Endodermal cell (in vitro differentiated cells): ENCODE results near the gene GNAZ. TPM values are rescaled to one million over a fixed set of nuclear protein-coding genes. Genes with fewer than 3 reads are reported as not detected.

ENCODE experiments used
- DNase-seq: peaks from one replicate; pipeline ENCODE4 v3.0.0-alpha.2; 2017
- H3K27ac ChIP-seq: 2 replicates; pipeline ENCODE4 v1.5.1; 2013; ENCODE audit warnings: mild to moderate bottlenecking, low read depth, low read length, moderate library complexity
- H3K27me3 ChIP-seq: 2 replicates; pipeline ENCODE4 v1.6.1; 2013; ENCODE audit warnings: mild to moderate bottlenecking, low read length, moderate library complexity; ENCODE audit not compliant: insufficient read depth, control insufficient read depth, poor library complexity, severe bottlenecking
- H3K36me3 ChIP-seq: 2 replicates; pipeline ENCODE4 v1.7.0; 2013; ENCODE audit warnings: mild to moderate bottlenecking, low read length, moderate library complexity; ENCODE audit not compliant: control insufficient read depth, insufficient read depth
- H3K4me1 ChIP-seq: one replicate; pipeline ENCODE4 v1.7.0; 2013; ENCODE audit warnings: low read length; ENCODE audit not compliant: control insufficient read depth, insufficient read depth
- H3K4me3 ChIP-seq: 2 replicates; pipeline ENCODE4 v1.5.1; 2013; ENCODE audit warnings: mild to moderate bottlenecking, low read length, moderate library complexity
- H3K9ac ChIP-seq: 2 replicates; pipeline ENCODE4 v1.6.1; 2013; ENCODE audit warnings: mild to moderate bottlenecking, low read length, moderate library complexity; ENCODE audit not compliant: poor library complexity, severe bottlenecking; ENCODE audit errors: extremely low read depth
- H3K9me3 ChIP-seq: 2 replicates; pipeline ENCODE4 v1.6.1; 2013; ENCODE audit warnings: mild to moderate bottlenecking, low read length, moderate library complexity; ENCODE audit not compliant: control insufficient read depth
- H3K27ac Mint-ChIP-seq: 2 replicates; pipeline ENCODE4 v1.8.0; 2020; ENCODE audit warnings: mixed read lengths
- H3K27me3 Mint-ChIP-seq: 2 replicates; pipeline ENCODE4 v1.8.0; 2021; ENCODE audit warnings: mild to moderate bottlenecking, mixed read lengths; ENCODE audit not compliant: insufficient read depth
- H3K36me3 Mint-ChIP-seq: 2 replicates; pipeline ENCODE4 v1.8.0; 2020; ENCODE audit warnings: low read depth, mixed read lengths
- H3K4me1 Mint-ChIP-seq: 2 replicates; pipeline ENCODE4 v1.8.0; 2020; ENCODE audit warnings: mixed read lengths
- H3K4me3 Mint-ChIP-seq: 2 replicates; pipeline ENCODE4 v1.8.0; 2020; ENCODE audit warnings: mild to moderate bottlenecking, moderate library complexity, mixed read lengths
- H3K9me3 Mint-ChIP-seq: 2 replicates; pipeline ENCODE4 v1.8.0; 2020; ENCODE audit warnings: mild to moderate bottlenecking, mixed read lengths
- CTCF ChIP-seq: fragments of 200-600 bp; sonication (generic); conservative IDR thresholded peaks from 2 replicates; pipeline ENCODE4 v1.5.0; 2021; ENCODE audit warnings: antibody characterized with exemption, mild to moderate bottlenecking
- WGBS, 2 experiments: methylation state at CpG; one replicate each; pipeline versions ENCODE4 v1.1.5 to v1.1.7; 2013; ENCODE audit warnings: missing lambda C conversion rate in 2 of 2, mixed read lengths in 1 of 2; ENCODE audit not compliant: insufficient coverage in 1 of 2, insufficient read length in 1 of 2; 5-methylcytosine and 5-hydroxymethylcytosine counted together
- total RNA-seq, 2 donors: library from RNA; stranded (reverse); fragmentation: NEBNext Ultra II Directional in 1 of 2; extraction: Animal tissue kit (Norgen Biotek cat#: 25700) in 1 of 2; gene quantifications; 2 replicates in 1 of 2; 3 replicates in 1 of 2; pipeline ENCODE4 v1.2.1, GENCODE V29; 2021

The GNAZ gene
- total RNA-seq, 2 donors from 2014 or later, result 16.7 to 17.9 TPM

- Mint-ChIP-seq H3K4me1 (no peaks in the 10 kb centered on the region), H3K36me3 (no peaks in the 10 kb centered on the region), H3K27ac (no peak overlapping the region), H3K4me3 (no peak overlapping the region), H3K27me3 (no peaks in the 10 kb centered on the region), H3K9me3 (no peaks in the 10 kb centered on the region)
- Histone ChIP-seq H3K4me3 (no peak overlapping the region), H3K27me3 (no peaks in the 10 kb centered on the region), H3K27ac (no peak overlapping the region), H3K9me3 (no peaks in the 10 kb centered on the region), H3K9ac (no peak overlapping the region), H3K36me3 (no peaks in the 10 kb centered on the region), H3K4me1 (no peaks in the 10 kb centered on the region)
- no peak for TF ChIP-seq CTCF
- DNase-seq, result no peak
- WGBS, 2 experiments, result 92 to 94% methylated on average over 13 to 18 of the region's 18 CpGs
These were observed 43.8 kb downstream of the GNAZ start for GRCh38 chr22:23113847-23114720.

GRCh38 chr22:23114721-23115020 lies 44.4 kb downstream of the GNAZ start:
- no peak overlapping the region for H3K9ac ChIP-seq
- TF ChIP-seq CTCF, result no peak
- H3K4me1 ChIP-seq, result no peaks in the 10 kb centered on the region

GRCh38 chr22:23115369-23115768 lies 45.0 kb downstream of the GNAZ start:
- H3K4me1 ChIP-seq, result no peaks in the 10 kb centered on the region
- no peak for DNase-seq
- H3K27me3 ChIP-seq, result no peaks in the 10 kb centered on the region
- no peaks in the 10 kb centered on the region for H3K4me1 Mint-ChIP-seq
- no peaks in the 10 kb centered on the region for H3K9me3 ChIP-seq
- H3K9ac ChIP-seq, result no peak overlapping the region
- no peaks in the 10 kb centered on the region for H3K36me3 ChIP-seq
- TF ChIP-seq CTCF, result no peak
- H3K36me3 Mint-ChIP-seq, result no peaks in the 10 kb centered on the region
- H3K27ac Mint-ChIP-seq, result no peak overlapping the region
- no peaks in the 10 kb centered on the region for H3K27me3 Mint-ChIP-seq
- no peak overlapping the region for H3K4me3 Mint-ChIP-seq
- no peaks in the 10 kb centered on the region for H3K9me3 Mint-ChIP-seq
- 93 to 95% methylated on average over 6 to 7 of the region's 7 CpGs for WGBS, 2 experiments
- H3K4me3 ChIP-seq, result no peak overlapping the region
- H3K27ac ChIP-seq, result no peak overlapping the region

More at GRCh38 chr22:23114721-23115020, 44.4 kb downstream of the GNAZ start:
- DNase-seq, result no peak
- H3K4me1 Mint-ChIP-seq, result no peaks in the 10 kb centered on the region
- no peaks in the 10 kb centered on the region for H3K27me3 Mint-ChIP-seq
- no peaks in the 10 kb centered on the region for H3K36me3 ChIP-seq
- H3K4me3 Mint-ChIP-seq, result no peak overlapping the region
- H3K9me3 ChIP-seq, result no peaks in the 10 kb centered on the region
- no peaks in the 10 kb centered on the region for H3K27me3 ChIP-seq
- H3K27ac ChIP-seq, result no peak overlapping the region
- H3K4me3 ChIP-seq, result no peak overlapping the region
- no peaks in the 10 kb centered on the region for H3K36me3 Mint-ChIP-seq
- H3K27ac Mint-ChIP-seq, result no peak overlapping the region
- H3K9me3 Mint-ChIP-seq, result no peaks in the 10 kb centered on the region
- WGBS, 2 experiments, result 75% methylated on average over 2 of the region's 2 CpGs; no CpG with 5 or more reads in 1 of the 2 experiments
